NCI-H1417 (cell line): ENCODE measurements around the gene CACNB2.

ENCODE experiments used
- DNase-seq, 3 experiments: peaks; one replicate each; lab custom pipeline; 2025; lab: John Stamatoyannopoulos, UW

Gene CACNB2

DNA sequence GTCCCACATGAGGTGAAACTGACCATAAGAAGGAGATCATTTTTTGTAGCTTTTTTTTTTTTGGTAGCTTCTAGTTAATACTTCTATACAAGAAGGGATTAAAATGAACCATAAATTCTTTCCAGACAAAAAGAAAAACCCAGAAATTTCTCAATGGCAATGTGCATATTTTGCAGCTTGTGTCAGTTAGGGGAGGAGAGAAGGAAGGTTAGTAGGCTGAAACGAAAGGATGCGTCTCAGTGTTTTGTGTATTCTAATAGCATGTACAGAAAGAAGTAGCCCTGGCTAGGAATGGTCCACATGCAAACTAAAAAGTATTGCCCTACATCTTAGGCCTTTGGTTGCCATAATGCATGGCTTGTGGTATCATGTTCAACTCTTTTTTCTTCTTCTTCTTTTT is 90.6 kb downstream of the CACNB2 start:
- DNase-seq, result no peak

DNA sequence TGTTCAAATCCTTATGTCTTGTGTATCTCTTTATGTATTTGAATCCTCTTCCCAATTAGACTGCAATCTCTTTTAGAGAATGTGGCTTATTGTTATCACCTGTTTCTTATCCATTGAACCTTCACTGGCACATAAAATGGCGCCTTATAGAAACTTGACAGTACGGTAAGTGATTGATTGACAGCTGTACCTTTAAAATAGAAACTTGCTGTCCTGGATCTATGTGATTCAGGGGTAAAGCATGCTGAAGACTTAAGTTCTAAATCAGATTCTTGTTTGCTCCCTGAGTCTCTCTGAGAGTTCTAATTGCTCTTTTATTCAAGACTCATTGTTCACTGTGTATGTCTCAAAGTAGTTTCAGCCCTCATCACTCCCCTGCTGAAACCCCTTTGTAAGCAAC is 91.3 kb downstream of the CACNB2 start:
- no peak for DNase-seq

DNA sequence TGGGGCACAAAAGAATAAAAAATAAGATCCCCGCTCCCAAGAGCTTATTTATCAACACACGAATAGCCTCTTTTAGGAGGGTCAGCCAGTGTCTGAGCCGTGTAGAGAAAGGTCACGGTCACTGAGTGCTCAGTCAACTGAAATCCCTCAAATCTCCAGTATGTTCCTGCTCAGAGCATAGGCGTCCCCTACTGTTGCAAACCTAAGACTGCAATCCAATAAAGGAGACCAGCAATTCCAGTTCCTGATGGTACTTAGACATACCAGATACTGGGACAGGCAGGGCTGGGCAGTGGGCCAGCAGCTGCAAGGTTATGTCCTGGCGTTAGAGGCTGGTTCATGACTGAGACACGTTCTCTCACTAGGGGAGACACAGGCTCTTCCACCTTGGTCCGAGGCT is 93.6 kb downstream of the CACNB2 start:
- DNase-seq, result no peak

GRCh38 chr10:18235477-18235876 is 95.3 kb downstream of the CACNB2 start:
- DNase-seq, result no peak

DNA sequence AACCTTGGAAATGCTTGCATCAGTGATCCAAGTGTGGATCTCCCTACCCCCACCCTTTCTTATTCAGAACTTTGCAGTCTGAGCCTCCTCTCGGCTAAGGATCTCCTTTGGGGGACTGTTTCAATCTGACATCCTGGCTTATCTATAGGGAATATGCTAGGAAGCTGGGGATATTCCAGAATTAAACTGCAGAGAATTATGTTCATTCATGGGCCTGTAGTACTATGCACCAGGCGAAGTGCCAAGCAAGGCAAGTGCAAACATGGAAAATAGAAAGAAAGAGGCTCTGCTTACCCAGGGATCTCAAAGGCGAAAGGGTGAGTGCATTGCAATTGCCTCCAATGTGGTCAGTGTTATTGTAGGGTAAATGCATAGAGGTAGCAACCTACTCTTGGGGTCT is 96.5 kb downstream of the CACNB2 start:
- no peak for DNase-seq

DNA sequence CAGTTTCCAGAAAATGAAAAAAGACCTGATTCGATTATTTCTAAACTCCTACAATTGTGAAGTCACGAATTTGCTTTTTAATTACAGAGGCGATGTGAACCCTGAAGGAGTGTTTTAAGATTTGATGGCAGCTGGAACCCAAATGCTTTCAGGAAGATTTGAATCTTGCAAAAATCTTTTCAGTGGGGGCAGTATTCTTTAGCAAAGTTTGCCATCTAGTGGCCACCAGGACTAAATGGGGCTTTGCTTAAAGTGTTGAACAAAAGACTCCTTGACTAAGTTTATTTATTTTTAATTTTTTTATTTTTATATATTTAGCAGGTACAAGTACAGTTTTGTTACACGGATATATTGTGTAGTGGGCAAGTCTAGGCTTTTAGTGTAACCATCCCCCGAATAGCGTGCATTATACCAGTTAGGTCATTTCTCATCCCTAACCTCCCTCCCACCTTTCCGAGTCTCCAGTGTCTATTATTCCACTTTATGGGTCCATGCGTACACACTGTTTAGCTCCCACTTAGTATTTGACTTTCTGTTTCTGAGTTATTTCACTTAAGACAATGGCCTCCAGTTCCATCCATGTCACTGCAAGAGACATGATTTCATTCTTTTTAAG is 98.8 kb downstream of the CACNB2 start:
- peak in 1 of 3 experiments; percentile 9 for DNase-seq

DNA sequence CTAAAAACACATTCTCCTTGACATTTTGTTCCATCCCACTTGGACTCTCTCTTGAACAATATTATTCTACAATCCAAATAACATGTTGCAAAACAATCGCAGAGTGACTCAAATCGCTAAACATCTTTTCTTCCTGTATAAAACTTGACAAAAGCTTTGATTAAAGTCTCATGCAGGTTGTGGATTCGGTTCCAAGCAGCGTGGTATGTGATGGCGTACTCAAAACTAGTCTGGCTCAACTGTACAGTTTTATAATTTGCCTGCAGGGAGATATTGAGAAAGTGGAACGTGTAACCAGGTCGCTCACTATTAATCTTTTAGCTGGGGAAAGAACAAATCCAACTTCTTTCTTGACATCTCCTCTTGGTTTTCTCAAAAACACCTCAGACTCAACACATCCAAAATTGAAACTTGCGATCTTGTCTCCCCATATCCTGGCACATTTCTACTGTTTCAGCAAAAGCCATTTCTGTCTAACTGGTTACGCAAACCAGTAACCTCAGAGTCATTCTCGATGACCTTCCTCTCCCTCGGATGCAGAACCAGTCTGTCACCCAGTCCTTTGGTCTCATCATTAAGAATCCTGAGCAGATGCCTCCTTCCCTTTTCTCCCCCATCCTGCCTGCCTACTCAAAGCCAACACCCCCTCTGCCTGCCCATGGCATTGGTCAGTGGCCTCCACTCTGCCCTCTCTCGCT is 100.1 kb downstream of the CACNB2 start:
- no peak for DNase-seq

GRCh38 chr10:18246967-18247366 is 106.7 kb downstream of the CACNB2 start:
- DNase-seq, result no peak

GRCh38 chr10:18252086-18252485 is 111.9 kb downstream of the CACNB2 start:
- no peak for DNase-seq

DNA sequence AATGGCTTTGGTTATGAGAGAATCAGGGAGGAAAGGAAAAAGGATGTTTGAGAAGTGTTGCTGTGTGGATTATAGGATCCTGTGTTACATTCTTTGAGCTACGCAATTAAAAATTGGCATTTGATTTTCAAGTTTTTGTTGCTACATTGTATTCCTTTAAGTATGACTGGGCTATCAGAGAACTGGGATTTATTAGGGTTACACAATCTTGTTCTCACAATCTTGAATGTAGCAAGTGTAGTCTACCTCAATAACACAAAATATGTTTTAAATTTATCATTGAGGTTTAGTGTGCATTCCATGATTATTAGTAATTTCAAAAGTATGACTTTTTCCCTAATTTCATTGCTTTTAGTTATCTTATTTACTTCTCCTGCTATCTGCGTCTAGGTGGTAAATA is 113.9 kb downstream of the CACNB2 start:
- no peak for DNase-seq

DNA sequence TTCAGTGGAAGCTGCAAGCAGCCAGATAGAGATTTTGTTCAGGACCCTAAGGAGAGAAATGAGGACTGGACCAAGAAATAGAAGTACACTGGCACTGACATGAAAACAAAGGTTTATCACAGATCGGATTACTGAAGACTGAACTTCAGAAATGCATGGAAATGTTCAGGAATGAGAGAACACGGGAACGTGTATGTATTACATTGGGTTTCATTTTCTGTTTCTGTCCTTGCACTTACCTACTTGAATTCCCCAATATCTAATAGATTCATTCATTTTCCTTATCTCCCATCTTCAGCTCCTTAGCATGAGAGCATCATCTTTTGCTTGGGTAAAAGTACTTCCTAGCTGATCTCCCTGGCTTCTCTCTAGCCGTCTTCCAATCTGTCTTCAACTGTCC is 114.5 kb downstream of the CACNB2 start:
- no peak for DNase-seq

- no peak for DNase-seq
Measured at GRCh38 chr10:18260310-18260922, 120.2 kb downstream of the CACNB2 start.

GRCh38 chr10:18261063-18261610 is 120.9 kb downstream of the CACNB2 start:
- DNase-seq, result no peak

DNA sequence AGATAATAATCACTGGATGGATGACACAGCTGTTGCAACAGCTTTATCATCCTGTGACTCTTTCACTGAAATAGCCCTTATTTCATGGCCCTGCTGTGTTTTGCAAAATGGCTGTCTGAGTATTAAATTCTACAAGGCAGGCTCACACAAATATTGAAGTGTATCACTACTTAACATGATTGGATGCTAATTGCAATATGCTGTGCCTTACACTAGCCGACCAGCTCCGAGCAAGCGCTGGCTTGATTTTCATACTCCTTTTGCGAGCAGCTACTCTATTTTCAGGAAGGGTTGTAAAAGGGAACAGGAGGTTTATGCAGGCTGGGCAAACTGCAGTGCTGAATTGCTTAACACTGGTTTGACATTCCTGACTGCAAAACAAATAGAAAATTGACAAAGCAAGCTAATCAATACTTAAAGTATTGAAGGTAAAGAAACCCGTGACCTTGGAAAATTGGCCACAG is 121.6 kb downstream of the CACNB2 start:
- DNase-seq, result no peak

DNA sequence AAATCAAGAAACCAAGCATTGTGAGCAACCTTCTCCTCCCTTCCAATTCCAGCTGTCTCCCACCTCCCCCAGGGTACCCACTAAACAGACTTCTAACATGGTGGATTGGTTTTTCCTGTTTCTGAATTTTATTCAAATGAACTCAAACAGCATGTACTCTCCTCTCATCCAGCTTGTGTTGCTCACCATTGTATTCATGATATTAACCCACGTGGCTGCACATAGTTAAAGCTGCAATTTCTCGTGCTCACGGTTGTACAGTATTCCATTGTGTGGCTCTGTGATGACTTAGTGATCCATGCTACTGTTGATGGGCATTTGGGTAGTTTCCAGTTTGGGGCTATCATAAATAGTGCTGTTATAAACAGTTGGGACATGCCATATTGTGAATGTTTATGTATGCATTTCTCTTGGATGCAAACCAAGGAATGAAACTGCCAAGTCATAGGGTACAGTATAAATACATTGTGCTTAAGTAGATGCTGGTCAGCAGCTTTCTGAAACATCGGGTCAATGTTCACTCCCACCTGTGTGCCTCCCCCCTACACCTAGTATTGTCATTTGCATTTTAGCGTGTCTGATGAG is 124.3 kb downstream of the CACNB2 start:
- no peak for DNase-seq

DNA sequence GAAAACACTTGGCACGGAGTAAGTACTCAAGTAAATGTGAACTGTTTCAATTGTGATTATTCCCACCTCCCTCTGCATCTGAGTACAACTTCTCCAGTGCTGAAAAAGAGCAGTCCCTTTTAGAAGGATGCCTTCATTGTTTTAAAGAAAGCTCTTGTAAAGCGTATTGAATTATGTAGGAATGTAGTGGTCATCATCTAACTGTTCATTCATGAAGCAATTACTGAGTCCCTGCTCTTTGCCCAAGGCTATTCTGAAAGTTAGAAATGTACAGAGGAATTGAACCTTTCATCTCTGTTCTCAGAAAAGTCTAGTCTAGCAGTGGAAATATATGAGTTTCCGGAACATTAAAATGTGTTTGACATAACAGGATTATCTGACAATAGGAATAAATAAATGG is 127.8 kb downstream of the CACNB2 start:
- DNase-seq, result no peak

DNA sequence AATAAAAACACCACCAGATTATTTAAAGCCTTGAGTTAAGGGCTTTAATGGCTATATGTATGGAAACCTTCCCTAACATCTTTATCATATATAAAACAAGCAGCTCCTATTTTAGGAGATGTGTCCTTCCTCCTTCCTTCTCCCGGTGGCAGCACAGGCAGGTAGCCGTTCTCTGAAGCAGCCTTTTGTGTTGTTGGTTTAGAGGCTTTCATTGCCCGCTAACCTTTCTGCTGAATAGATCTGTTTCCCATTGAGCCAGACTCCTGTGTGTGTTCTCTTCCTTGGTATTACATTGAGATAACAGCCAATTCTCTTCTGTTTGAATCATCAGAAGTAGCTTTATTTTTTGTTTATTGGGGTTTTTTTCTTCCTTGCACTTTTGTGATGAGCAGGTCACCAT is 131.3 kb downstream of the CACNB2 start:
- no peak for DNase-seq

DNA sequence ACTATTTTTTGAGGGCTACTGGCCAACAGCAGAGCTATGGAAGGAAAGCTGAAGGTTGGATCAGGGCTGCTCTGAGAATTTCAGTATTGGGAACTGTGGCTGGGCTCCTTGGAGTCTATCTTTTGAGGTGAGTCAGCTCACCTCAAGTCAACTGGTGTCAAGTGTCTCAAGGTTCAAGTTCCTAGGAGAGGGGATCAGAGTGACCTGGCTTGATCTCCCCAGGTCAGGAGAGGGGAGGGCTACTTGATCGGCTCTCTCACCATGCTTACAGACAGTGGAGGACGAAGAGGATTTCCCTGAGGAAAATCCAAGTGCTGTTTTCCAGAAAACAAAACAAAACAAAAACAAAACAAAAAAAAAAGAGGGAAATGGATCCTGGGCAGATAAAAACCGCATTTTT is 132.8 kb downstream of the CACNB2 start:
- DNase-seq, result no peak

DNA sequence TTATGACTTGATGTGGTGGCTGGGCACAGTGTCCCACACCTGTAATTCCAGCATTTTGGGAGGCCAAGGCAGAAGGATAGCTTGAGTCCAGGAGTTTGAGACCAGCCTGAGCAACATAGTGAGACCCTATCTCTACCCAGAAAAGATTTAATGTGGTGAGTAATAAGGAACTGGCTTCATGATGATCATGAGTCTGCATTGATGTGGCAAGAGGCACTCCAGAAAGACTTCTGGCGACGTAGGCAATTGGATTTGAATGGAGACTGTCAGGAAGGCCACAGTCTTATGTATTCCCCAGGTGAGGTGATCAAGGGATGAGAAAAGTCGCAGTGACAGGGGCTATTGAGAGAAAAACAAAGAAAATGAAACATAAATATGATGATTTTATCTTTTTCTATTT is 138.0 kb downstream of the CACNB2 start:
- no peak for DNase-seq

- DNase-seq, result no peak
Measured at GRCh38 chr10:18279173-18279572, 138.9 kb downstream of the CACNB2 start.

DNA sequence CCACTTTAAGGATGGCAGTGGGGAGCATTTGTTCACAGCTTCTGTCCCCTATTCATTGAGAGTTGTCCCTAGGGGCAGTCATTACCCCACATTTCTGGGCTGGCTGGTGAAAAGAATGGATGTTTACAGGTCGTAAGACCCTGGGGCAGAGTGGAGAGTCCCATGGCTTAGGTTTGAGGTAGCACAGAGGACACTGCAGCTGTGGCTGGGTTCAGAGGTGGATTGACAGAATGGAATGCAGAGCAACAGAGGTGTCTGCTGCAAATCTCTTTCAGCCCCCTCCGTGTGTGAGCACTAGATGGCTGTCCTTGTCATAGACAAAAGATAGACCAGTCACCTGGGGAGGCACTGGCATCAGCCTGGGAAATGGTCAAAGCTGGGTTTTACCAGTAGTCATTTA is 141.9 kb downstream of the CACNB2 start:
- no peak for DNase-seq

- peak in 1 of 3 experiments; percentile 21 for DNase-seq
Measured at GRCh38 chr10:18290651-18291313, 150.6 kb downstream of the CACNB2 start.
